Calu3 (cell line): ENCODE measurements around the gene RPIA. TPM values are rescaled to one million over a fixed set of nuclear protein-coding genes. Genes with fewer than 3 reads are reported as not detected.

Experiments used
- BruUV-seq: library from RNA; stranded (reverse); fragments of 400-500 nt; replicated peaks from 2 replicates; lab custom pipeline; 2021; lab: Mats Ljungman, UMichigan
- CTCF ChIA-PET: fragments of 300-600 bp; sonication (Branson Sonifier 250); formaldehyde crosslinking; loops from one replicate; lab custom pipeline; 2022; ENCODE audit warnings: antibody characterized with exemption; lab: Charles Lee
- DNase-seq: peaks from one replicate; pipeline ENCODE4 v3.0.0; 2022
- H3K27ac Mint-ChIP-seq: one replicate; pipeline ENCODE4 v1.8.0; 2022; ENCODE audit warnings: mixed read lengths; ENCODE audit not compliant: unreplicated experiment
- H3K27me3 Mint-ChIP-seq: one replicate; pipeline ENCODE4 v1.8.0; 2022; ENCODE audit warnings: mixed read lengths; ENCODE audit not compliant: unreplicated experiment
- H3K36me3 Mint-ChIP-seq: one replicate; pipeline ENCODE4 v1.8.0; 2022; ENCODE audit warnings: mild to moderate bottlenecking, moderate library complexity, mixed read lengths; ENCODE audit not compliant: insufficient read depth, unreplicated experiment
- H3K4me1 Mint-ChIP-seq: one replicate; pipeline ENCODE4 v1.8.0; 2022; ENCODE audit warnings: mild to moderate bottlenecking, low read depth, mixed read lengths; ENCODE audit not compliant: unreplicated experiment
- H3K4me3 Mint-ChIP-seq: one replicate; pipeline ENCODE4 v1.8.0; 2022; ENCODE audit warnings: mild to moderate bottlenecking, low read depth, moderate library complexity, mixed read lengths; ENCODE audit not compliant: unreplicated experiment
- H3K9me3 Mint-ChIP-seq: one replicate; pipeline ENCODE4 v1.8.0; 2022; ENCODE audit warnings: low read depth, mixed read lengths; ENCODE audit not compliant: unreplicated experiment
- CTCF ChIP-seq: fragments of 200-600 bp; IDR thresholded peaks from one replicate; pipeline ENCODE4 v1.8.0; 2022; ENCODE audit warnings: antibody characterized with exemption; ENCODE audit not compliant: unreplicated experiment
- intact Hi-C: fragments of 100-400 bp; cut with micrococcal nuclease; formaldehyde crosslinking; loops from one replicate; pipeline ENCODE4 v1.10.0; 2022; ENCODE audit not compliant: unreplicated experiment
- total RNA-seq: library from RNA; stranded (reverse); gene quantifications from 2 replicates; pipeline ENCODE4 v1.2.3, GENCODE V29; 2022

The RPIA gene
- total RNA-seq, 1 experiment from 2014 or later: 23.8 TPM

DNA sequence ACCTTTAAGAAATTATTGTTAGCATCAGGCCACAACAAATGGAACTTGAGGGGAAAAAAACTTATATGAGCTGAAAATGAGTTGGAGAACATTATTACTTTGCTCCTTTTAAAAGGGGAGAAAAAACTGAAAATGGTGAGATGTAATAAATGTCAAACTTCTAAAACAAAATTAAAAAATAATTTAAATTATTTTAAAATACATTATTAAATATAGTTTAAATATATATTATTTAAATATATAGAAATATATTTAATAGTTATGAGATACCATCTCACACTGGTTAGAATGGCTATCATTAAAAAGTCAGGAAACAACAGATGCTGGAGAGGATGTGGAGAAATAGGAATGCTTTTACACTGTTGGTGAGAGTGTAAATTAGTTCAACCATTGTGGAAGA, 28.9 kb downstream of the RPIA start:
- Mint-ChIP-seq H3K4me1 (peaks cover under 1% of the 10 kb centered on the region), H3K9me3 (peaks cover 5% of the 10 kb centered on the region), H3K4me3 (no peak overlapping the region), H3K27ac (no peak overlapping the region), H3K36me3 (no peaks in the 10 kb centered on the region), H3K27me3 (no peaks in the 10 kb centered on the region)
- BruUV-seq: no TSS peak
- intact Hi-C loops: no loop called here
- CTCF ChIA-PET: no interaction called here
- TF ChIP-seq CTCF: no peak
- no peak for DNase-seq

- H3K36me3 Mint-ChIP-seq: no peaks in the 10 kb centered on the region
- BruUV-seq: no TSS peak
- H3K27me3 Mint-ChIP-seq: no peaks in the 10 kb centered on the region
- H3K4me3 Mint-ChIP-seq: no peak overlapping the region
- intact Hi-C loops: no loop called here
- TF ChIP-seq CTCF: no peak
- H3K4me1 Mint-ChIP-seq: no peaks in the 10 kb centered on the region
- CTCF ChIA-PET: no interaction called here
- no peak for DNase-seq
- H3K9me3 Mint-ChIP-seq: peaks cover 5% of the 10 kb centered on the region
- no peak overlapping the region for H3K27ac Mint-ChIP-seq
These were observed 29.8 kb downstream of the RPIA start for GRCh38 chr2:88721268-88721667.

DNA sequence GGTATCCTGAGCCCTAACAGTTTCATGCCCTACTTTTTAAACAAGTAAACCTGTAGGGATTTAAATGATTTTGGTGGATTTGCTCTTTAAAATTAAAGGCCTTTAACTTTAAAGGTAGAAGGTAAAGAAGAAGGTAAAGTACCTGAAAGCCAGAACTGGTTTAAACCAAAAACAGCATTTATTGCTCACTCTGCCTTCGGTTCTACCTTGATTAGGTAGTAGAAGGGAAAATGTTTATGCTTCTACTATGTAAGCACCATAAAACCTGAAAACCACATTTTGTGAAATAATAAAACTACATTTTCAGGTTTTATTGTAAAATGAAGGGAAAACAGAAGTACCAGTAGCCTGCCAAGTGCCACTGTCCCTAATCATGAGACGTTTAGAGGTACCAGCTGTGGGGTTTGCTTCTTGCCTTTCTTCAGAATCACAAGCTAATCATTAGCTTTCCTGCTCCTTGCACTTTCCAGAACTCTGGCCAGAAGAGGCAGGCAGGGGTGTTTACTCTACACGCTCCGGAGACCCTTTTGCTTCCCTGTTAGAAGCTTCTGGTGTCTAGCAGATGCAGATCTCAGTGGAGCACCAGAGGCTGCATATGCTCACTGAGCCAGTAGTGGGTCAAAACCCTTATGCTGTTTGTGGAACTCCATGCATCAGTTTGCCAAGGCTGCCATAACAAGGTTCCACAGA, 33.3 kb downstream of the RPIA start:
- TF ChIP-seq CTCF: no peak
- Mint-ChIP-seq H3K4me3 (no peak overlapping the region), H3K27me3 (no peaks in the 10 kb centered on the region), H3K4me1 (no peaks in the 10 kb centered on the region), H3K36me3 (no peaks in the 10 kb centered on the region), H3K27ac (no peak overlapping the region), H3K9me3 (no peaks in the 10 kb centered on the region)
- CTCF ChIA-PET: interaction anchor here (0.7 kb wide), 1 partner anchor 9 kb away, joined by 3 read pairs; no protein-coding TSS in a partner anchor
- DNase-seq: no peak
- intact Hi-C loops: no loop called here
- BruUV-seq: no TSS peak

DNA sequence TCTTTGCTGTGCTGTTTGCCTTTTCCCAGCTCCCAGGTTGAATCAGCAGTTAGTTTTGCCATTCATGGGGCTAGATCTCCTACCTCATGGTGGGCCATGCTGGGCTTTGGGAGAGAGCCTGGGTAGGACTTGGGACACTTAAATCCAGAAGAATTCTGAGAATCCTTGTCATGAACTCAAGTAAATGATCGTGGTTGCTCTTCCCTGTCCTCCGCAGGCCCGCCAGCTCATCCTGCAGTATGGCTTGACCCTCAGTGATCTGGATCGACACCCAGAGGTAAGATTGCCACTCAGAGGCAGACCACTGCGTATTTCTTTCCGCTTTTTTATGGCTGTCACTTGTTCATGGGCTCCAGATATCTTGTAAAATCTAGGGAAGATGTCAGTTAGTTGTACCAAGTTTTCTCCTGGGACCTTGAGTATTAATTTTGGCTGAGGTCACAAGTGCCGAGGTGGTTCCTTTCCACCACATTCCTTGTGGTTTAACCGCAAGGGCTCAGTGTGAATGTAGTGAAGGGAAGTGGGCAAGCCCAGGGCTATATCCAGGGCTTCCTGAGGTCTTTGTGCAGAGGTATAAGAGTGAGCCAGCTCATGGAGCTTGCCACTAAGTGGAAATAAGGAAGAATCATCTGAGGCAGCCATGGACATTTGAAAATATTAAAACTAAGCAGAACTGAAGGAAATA, 37.7 kb downstream of the RPIA start:
- DNase-seq: no peak
- H3K4me3 Mint-ChIP-seq: no peak overlapping the region
- no peaks in the 10 kb centered on the region for H3K4me1 Mint-ChIP-seq
- BruUV-seq: no TSS peak
- no peaks in the 10 kb centered on the region for H3K36me3 Mint-ChIP-seq
- no peak overlapping the region for H3K27ac Mint-ChIP-seq
- no peaks in the 10 kb centered on the region for H3K9me3 Mint-ChIP-seq
- intact Hi-C loops: no loop called here
- CTCF ChIA-PET: no interaction called here
- no peaks in the 10 kb centered on the region for H3K27me3 Mint-ChIP-seq
- no peak for TF ChIP-seq CTCF
